Keratinocyte (primary cell): Measurements from ENCODE around the gene TBC1D8B. TPM values are rescaled to one million over a fixed set of nuclear protein-coding genes. Genes with fewer than 3 reads are reported as not detected.

Experiments
- DNase-seq: peaks from one replicate; pipeline ENCODE4 v3.0.0-alpha.2; 2011; ENCODE audit warnings: low read depth, missing footprints, low spot score
- FAIRE-seq: peaks from 2 replicates; lab custom pipeline; 2011; peaks lifted over from hg19 to GRCh38; lab: Jason Lieb, UNC
- H2AFZ ChIP-seq: 2 replicates; pipeline ENCODE4 v1.6.0; 2012; ENCODE audit warnings: low read length, control low read depth, inconsistent platforms; ENCODE audit not compliant: control insufficient read depth
- H3K27ac ChIP-seq: 2 replicates; pipeline ENCODE4 v1.5.1; 2011; ENCODE audit warnings: low read length; ENCODE audit not compliant: control insufficient read depth, insufficient read depth
- H3K27me3 ChIP-seq: 3 replicates; pipeline ENCODE4 v1.6.0; 2011; ENCODE audit warnings: low read length; ENCODE audit not compliant: control insufficient read depth, insufficient read depth; ENCODE audit errors: extremely low read depth
- H3K36me3 ChIP-seq, 2 experiments: 2 replicates in 1 of 2; 3 replicates in 1 of 2; pipeline ENCODE4 v1.5.1; 2011; ENCODE audit warnings: low read length in 2 of 2, mild to moderate bottlenecking in 1 of 2; ENCODE audit not compliant: control insufficient read depth in 2 of 2, insufficient read depth in 2 of 2; ENCODE audit errors: extremely low read depth in 1 of 2
- H3K4me1 ChIP-seq: 3 replicates; pipeline ENCODE4 v1.5.1; 2011; ENCODE audit warnings: low read length; ENCODE audit not compliant: control insufficient read depth, insufficient read depth; ENCODE audit errors: extremely low read depth
- H3K4me2 ChIP-seq: 3 replicates; pipeline ENCODE4 v1.6.0; 2011; ENCODE audit warnings: low read depth, low read length; ENCODE audit not compliant: control insufficient read depth, insufficient read depth; ENCODE audit errors: extremely low read depth
- H3K4me3 ChIP-seq, 3 experiments: fragments of 200-600 bp in 1 of 3; sonication (generic) in 1 of 3; 2 replicates in 2 of 3; 3 replicates in 1 of 3; pipeline ENCODE4 v1.5.1; 2011 to 2016; ENCODE audit warnings: low read length in 3 of 3, mild to moderate bottlenecking in 3 of 3, control low read depth in 2 of 3, inconsistent platforms in 1 of 3, low read depth in 1 of 3, mixed read lengths in 1 of 3, mixed run types in 1 of 3, moderate library complexity in 1 of 3; ENCODE audit not compliant: control insufficient read depth in 2 of 3, insufficient read depth in 2 of 3; ENCODE audit errors: extremely low read depth in 1 of 3
- H3K79me2 ChIP-seq: 2 replicates; pipeline ENCODE4 v1.6.0; 2012; ENCODE audit warnings: low read length; ENCODE audit not compliant: control insufficient read depth, insufficient read depth
- H3K9ac ChIP-seq: 3 replicates; pipeline ENCODE4 v1.6.0; 2011; ENCODE audit warnings: low read length; ENCODE audit not compliant: control insufficient read depth, insufficient read depth; ENCODE audit errors: extremely low read depth
- H3K9me1 ChIP-seq: 3 replicates; pipeline ENCODE4 v1.6.0; 2011; ENCODE audit warnings: low read length; ENCODE audit not compliant: control insufficient read depth, insufficient read depth; ENCODE audit errors: extremely low read depth
- H3K9me3 ChIP-seq: 2 replicates; pipeline ENCODE4 v1.5.1; 2012; ENCODE audit warnings: low read depth, low read length; ENCODE audit not compliant: control insufficient read depth
- H4K20me1 ChIP-seq: 3 replicates; pipeline ENCODE4 v1.6.0; 2011; ENCODE audit warnings: low read length; ENCODE audit not compliant: control insufficient read depth, insufficient read depth; ENCODE audit errors: extremely low read depth
- EZH2 ChIP-seq: IDR thresholded peaks from one replicate; pipeline ENCODE4 v1.6.1; 2012; ENCODE audit warnings: inconsistent platforms, mild to moderate bottlenecking, low read length, moderate library complexity
- dilution Hi-C: fragments of 300-500 bp; cut with MboI; formaldehyde crosslinking; loops from one replicate; pipeline ENCODE4 v1.7.0; 2020; ENCODE audit warnings: low sequenced_read_pairs; ENCODE audit not compliant: extremely low pct_ligation_motif_present
- polyA plus RNA-seq, 5 experiments: library from polyadenylated mRNA; depleted of rRNA in 3 of 5; stranded (reverse) in 3 of 5; stranded (forward) in 1 of 5; unstranded in 1 of 5; fragments of >200 nt; gene quantifications; 1 replicate in 1 of 5; 2 replicates in 3 of 5; 3 replicates in 1 of 5; pipeline versions ENCODE4 v1.2.1 to v1.2.3, GENCODE V29; 2011 to 2012; ENCODE audit warnings: missing spikeins in 2 of 5, low read depth in 1 of 5, low replicate concordance in 1 of 5
- TF ChIP-seq, protein P1 (sequence below), 3 experiments: IDR thresholded peaks in 1 of 3; conservative IDR thresholded peaks in 1 of 3; optimal IDR thresholded peaks in 1 of 3; 2 replicates in 2 of 3; 3 replicates in 1 of 3; pipeline versions ENCODE3 to v1.5.1; 2011; ENCODE audit warnings: low read length in 3 of 3, mild to moderate bottlenecking in 3 of 3, moderate library complexity in 2 of 3, control low read depth in 1 of 3, inconsistent platforms in 1 of 3; ENCODE audit not compliant: insufficient read depth in 2 of 3; ENCODE audit errors: extremely low read depth in 1 of 3

TBC1D8B gene
- polyA plus RNA-seq, 1 donor (not counting 4 experiments of a cell fraction or from before 2014, with no cell fraction given): 5.4 TPM

- no peaks in the 10 kb centered on the region for H3K9me3 ChIP-seq
- no peak for TF ChIP-seq EZH2
- TF ChIP-seq, protein P1, sequence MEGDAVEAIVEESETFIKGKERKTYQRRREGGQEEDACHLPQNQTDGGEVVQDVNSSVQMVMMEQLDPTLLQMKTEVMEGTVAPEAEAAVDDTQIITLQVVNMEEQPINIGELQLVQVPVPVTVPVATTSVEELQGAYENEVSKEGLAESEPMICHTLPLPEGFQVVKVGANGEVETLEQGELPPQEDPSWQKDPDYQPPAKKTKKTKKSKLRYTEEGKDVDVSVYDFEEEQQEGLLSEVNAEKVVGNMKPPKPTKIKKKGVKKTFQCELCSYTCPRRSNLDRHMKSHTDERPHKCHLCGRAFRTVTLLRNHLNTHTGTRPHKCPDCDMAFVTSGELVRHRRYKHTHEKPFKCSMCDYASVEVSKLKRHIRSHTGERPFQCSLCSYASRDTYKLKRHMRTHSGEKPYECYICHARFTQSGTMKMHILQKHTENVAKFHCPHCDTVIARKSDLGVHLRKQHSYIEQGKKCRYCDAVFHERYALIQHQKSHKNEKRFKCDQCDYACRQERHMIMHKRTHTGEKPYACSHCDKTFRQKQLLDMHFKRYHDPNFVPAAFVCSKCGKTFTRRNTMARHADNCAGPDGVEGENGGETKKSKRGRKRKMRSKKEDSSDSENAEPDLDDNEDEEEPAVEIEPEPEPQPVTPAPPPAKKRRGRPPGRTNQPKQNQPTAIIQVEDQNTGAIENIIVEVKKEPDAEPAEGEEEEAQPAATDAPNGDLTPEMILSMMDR (optimal IDR thresholded peaks at IDR 0.05 in 1 of 3, IDR thresholded peaks at IDR 0.05 in 1 of 3, conservative IDR thresholded peaks at IDR 0.05 in 1 of 3; ENCODE audit: extremely low read depth in 1 of 3, insufficient read depth in 2 of 3, low read length in 3 of 3): no peak
- H3K36me3 ChIP-seq: no peaks in the 10 kb centered on the region
- DNase-seq: no peak
- no peak for FAIRE-seq
- H3K27ac ChIP-seq: no peak overlapping the region
- no peaks in the 10 kb centered on the region for H3K4me1 ChIP-seq
- H3K4me2 ChIP-seq: no peak overlapping the region
- dilution Hi-C loops: no loop called here
- H2AFZ ChIP-seq: no peak overlapping the region
- H3K9ac ChIP-seq: no peak overlapping the region
- H3K4me3 ChIP-seq: no peak overlapping the region
- H3K79me2 ChIP-seq: no peaks in the 10 kb centered on the region
- no peaks in the 10 kb centered on the region for H4K20me1 ChIP-seq
- H3K27me3 ChIP-seq: no peaks in the 10 kb centered on the region
- H3K9me1 ChIP-seq: no peaks in the 10 kb centered on the region
These were observed 21.7 kb upstream of the TBC1D8B start for GRCh38 chrX:106780664-106781377.

GRCh38 chrX:106783716-106784115 is 18.8 kb upstream of the TBC1D8B start:
- H3K9me1 ChIP-seq: no peaks in the 10 kb centered on the region
- FAIRE-seq (no peak), DNase-seq (no peak)
- no peaks in the 10 kb centered on the region for H3K4me1 ChIP-seq
- no peak overlapping the region for H3K27ac ChIP-seq
- no peak overlapping the region for H3K9ac ChIP-seq
- no peaks in the 10 kb centered on the region for H3K27me3 ChIP-seq
- no peaks in the 10 kb centered on the region for H3K9me3 ChIP-seq
- H3K4me2 ChIP-seq: no peak overlapping the region
- no peaks in the 10 kb centered on the region for H3K79me2 ChIP-seq
- no peak overlapping the region for H2AFZ ChIP-seq
- no peak overlapping the region for H3K4me3 ChIP-seq
- TF ChIP-seq, protein P1 (optimal IDR thresholded peaks at IDR 0.05 in 1 of 3, IDR thresholded peaks at IDR 0.05 in 1 of 3, conservative IDR thresholded peaks at IDR 0.05 in 1 of 3; ENCODE audit: extremely low read depth in 1 of 3, insufficient read depth in 2 of 3, low read length in 3 of 3): no peak
- TF ChIP-seq EZH2: no peak
- dilution Hi-C loops: no loop called here
- H4K20me1 ChIP-seq: no peaks in the 10 kb centered on the region
- H3K36me3 ChIP-seq: no peaks in the 10 kb centered on the region
